ENCODE data around the gene SPEM2. TPM values are rescaled to one million over a fixed set of nuclear protein-coding genes. Genes with fewer than 3 reads are reported as not detected.

SPEM2 gene
- total RNA-seq, 1 experiment from 2014 or later, result not detected

- Histone ChIP-seq H3K9me3 (replicated peaks) (no peaks in the 10 kb centered on the region), H3K27ac (peak within 1 kb of the TSS; percentile 91), H3K4me1 (peaks cover 14% of the 10 kb centered on the region), H3K27me3 (no peaks in the 10 kb centered on the region), H3K4me3 (peak within 1 kb of the TSS; percentile 71), H3K36me3 (no peaks in the 10 kb centered on the region)
- DNase-seq, result no peak
These were observed 14.2 kb downstream of the SPEM2 start, which contains the start of gene FGF11 for GRCh38 chr17:7439462-7440112. Gene FGF11 (plus strand): TSS chr17:7439512. CDS start chr17:7439621, 109 bp downstream.

- Histone ChIP-seq H3K9me3 (replicated peaks) (no peaks in the 10 kb centered on the region), H3K27me3 (no peaks in the 10 kb centered on the region), H3K36me3 (no peaks in the 10 kb centered on the region), H3K27ac (peak overlapping the region; percentile 91), H3K4me1 (peaks cover 15% of the 10 kb centered on the region), H3K4me3 (peak overlapping the region; percentile 71)
- peak; percentile 71 to 72 for DNase-seq
These were observed 14.9 kb downstream of the SPEM2 start for GRCh38 chr17:7440113-7440833.

GRCh38 chr17:7440834-7441195, 15.4 kb downstream of the SPEM2 start:
- Histone ChIP-seq H3K4me3 (peak overlapping the region; percentile 71), H3K27ac (peak overlapping the region; percentile 91), H3K9me3 (replicated peaks) (no peaks in the 10 kb centered on the region), H3K36me3 (no peaks in the 10 kb centered on the region), H3K4me1 (peaks cover 15% of the 10 kb centered on the region), H3K27me3 (no peaks in the 10 kb centered on the region)
- peak; percentile 64 to 66 for DNase-seq

- no peak for DNase-seq
- Histone ChIP-seq H3K27ac (peak overlapping the region; percentile 91; the same call in 1 of the 2 replicates), H3K27me3 (no peaks in the 10 kb centered on the region), H3K4me1 (peaks cover 19% of the 10 kb centered on the region), H3K36me3 (no peaks in the 10 kb centered on the region), H3K4me3 (peak overlapping the region; percentile 71), H3K9me3 (replicated peaks) (no peaks in the 10 kb centered on the region)
These were observed 15.8 kb downstream of the SPEM2 start for GRCh38 chr17:7441266-7441665.

GRCh38 chr17:7442142-7442541, 16.7 kb downstream of the SPEM2 start:
- no peaks in the 10 kb centered on the region for H3K9me3 ChIP-seq (replicated peaks)
- H3K36me3 ChIP-seq, result no peaks in the 10 kb centered on the region
- H3K4me3 ChIP-seq, result no peak overlapping the region
- no peak for DNase-seq
- no peak overlapping the region for H3K27ac ChIP-seq
- no peaks in the 10 kb centered on the region for H3K27me3 ChIP-seq
- H3K4me1 ChIP-seq, result peaks cover 19% of the 10 kb centered on the region

- H3K4me1 ChIP-seq, result peaks cover 19% of the 10 kb centered on the region
These were observed 18.4 kb downstream of the SPEM2 start for GRCh38 chr17:7443499-7444485.

GRCh38 chr17:7444682-7445618, 19.5 kb downstream of the SPEM2 start, which contains the start of gene CHRNB1:
Gene CHRNB1 (plus strand): TSS chr17:7445061. CDS start chr17:7445128, 67 bp downstream.
- no peaks in the 10 kb centered on the region for H3K9me3 ChIP-seq (replicated peaks)
- peak within 1 kb of the TSS; percentile 100 for H3K27ac ChIP-seq
- peak within 1 kb of the TSS; percentile 97 for H3K4me3 ChIP-seq
- H3K36me3 ChIP-seq, result no peaks in the 10 kb centered on the region; the same call in 1 of the 2 replicates
- H3K27me3 ChIP-seq, result no peaks in the 10 kb centered on the region
- peak; percentile 84 to 88 for DNase-seq
- peaks cover 19% of the 10 kb centered on the region for H3K4me1 ChIP-seq

More at GRCh38 chr17:7443499-7444485, 18.4 kb downstream of the SPEM2 start:
- H3K36me3 ChIP-seq, result no peaks in the 10 kb centered on the region; the same call in 1 of the 2 replicates
- no peaks in the 10 kb centered on the region for H3K27me3 ChIP-seq
- DNase-seq, result peak in 1 of 2 experiments; percentile 17
- no peak overlapping the region for H3K4me3 ChIP-seq
- peak overlapping the region; percentile 100 for H3K27ac ChIP-seq
- no peaks in the 10 kb centered on the region for H3K9me3 ChIP-seq (replicated peaks)

GRCh38 chr17:7445619-7445968, 20.2 kb downstream of the SPEM2 start:
- peaks cover 19% of the 10 kb centered on the region for H3K4me1 ChIP-seq
- H3K27ac ChIP-seq, result peak overlapping the region; percentile 100
- H3K4me3 ChIP-seq, result peak overlapping the region; percentile 97

GRCh38 chr17:7448461-7448860, 23.0 kb downstream of the SPEM2 start:
- Histone ChIP-seq H3K4me3 (no peak overlapping the region), H3K27ac (no peak overlapping the region), H3K9me3 (replicated peaks) (no peaks in the 10 kb centered on the region), H3K4me1 (peaks cover 15% of the 10 kb centered on the region), H3K36me3 (peaks cover 15% of the 10 kb centered on the region), H3K27me3 (no peaks in the 10 kb centered on the region)
- DNase-seq, result no peak

More at GRCh38 chr17:7445619-7445968, 20.2 kb downstream of the SPEM2 start:
- Histone ChIP-seq H3K36me3 (peaks cover 5% of the 10 kb centered on the region), H3K27me3 (no peaks in the 10 kb centered on the region), H3K9me3 (replicated peaks) (no peaks in the 10 kb centered on the region)
- peak; percentile 78 to 79 for DNase-seq

GRCh38 chr17:7459961-7460545, 34.6 kb downstream of the SPEM2 start:
- Histone ChIP-seq H3K27ac (no peak overlapping the region), H3K4me3 (no peak overlapping the region), H3K36me3 (peaks cover 21% of the 10 kb centered on the region), H3K27me3 (no peaks in the 10 kb centered on the region), H3K9me3 (replicated peaks) (no peaks in the 10 kb centered on the region), H3K4me1 (no peaks in the 10 kb centered on the region)
- DNase-seq, result no peak

GRCh38 chr17:7460850-7461660, 35.6 kb downstream of the SPEM2 start:
- Histone ChIP-seq H3K4me3 (no peak overlapping the region), H3K27ac (no peak overlapping the region), H3K4me1 (no peaks in the 10 kb centered on the region), H3K27me3 (no peaks in the 10 kb centered on the region), H3K36me3 (peaks cover 14% of the 10 kb centered on the region), H3K9me3 (replicated peaks) (no peaks in the 10 kb centered on the region)
- no peak for DNase-seq

- no peaks in the 10 kb centered on the region for H3K4me1 ChIP-seq
- no peak overlapping the region for H3K4me3 ChIP-seq
- H3K9me3 ChIP-seq (replicated peaks), result no peaks in the 10 kb centered on the region
- no peaks in the 10 kb centered on the region for H3K27me3 ChIP-seq
- no peak for DNase-seq
- H3K27ac ChIP-seq, result no peak overlapping the region
- H3K36me3 ChIP-seq, result no peaks in the 10 kb centered on the region; the same call in none of the 2 replicates
These were observed 37.3 kb downstream of the SPEM2 start for GRCh38 chr17:7462474-7463371.
